Measurements from ENCODE around the gene RAB40B.

Gene RAB40B

GRCh38 chr17:82665217-82665616 is 33.3 kb downstream of the RAB40B start:
- Histone ChIP-seq H3K9me3 (ENCODE audit: control insufficient read depth in 2 of 2, low read length in 2 of 2) (no peaks in the 10 kb centered on the region), H3K4me1 (ENCODE audit: control insufficient read depth, insufficient read depth, low read length) (no peaks in the 10 kb centered on the region), H3K27ac (ENCODE audit: low read length) (no peak overlapping the region), H3K4me3 (ENCODE audit: low read length in 2 of 2) (no peak overlapping the region), H3K36me3 (ENCODE audit: control insufficient read depth in 2 of 2, insufficient read depth in 2 of 2, low read length in 2 of 2) (peaks cover 5 to 9% of the 10 kb centered on the region in 2 donors), H3K9ac (ENCODE audit: low read length in 2 of 2) (no peak overlapping the region), H3K27me3 (ENCODE audit: control insufficient read depth in 1 of 2, insufficient read depth in 2 of 2, low read length in 2 of 2) (no peaks in the 10 kb centered on the region)

- Histone ChIP-seq H3K4me3 (ENCODE audit: low read length in 2 of 2) (no peak overlapping the region), H3K36me3 (ENCODE audit: control insufficient read depth in 2 of 2, insufficient read depth in 2 of 2, low read length in 2 of 2) (peaks cover 9 to 10% of the 10 kb centered on the region in 2 donors), H3K27ac (ENCODE audit: low read length) (no peak overlapping the region), H3K9ac (ENCODE audit: low read length in 2 of 2) (no peak overlapping the region), H3K4me1 (ENCODE audit: control insufficient read depth, insufficient read depth, low read length) (no peaks in the 10 kb centered on the region), H3K27me3 (ENCODE audit: control insufficient read depth in 1 of 2, insufficient read depth in 2 of 2, low read length in 2 of 2) (no peaks in the 10 kb centered on the region), H3K9me3 (ENCODE audit: control insufficient read depth in 2 of 2, low read length in 2 of 2) (no peaks in the 10 kb centered on the region)
Measured at GRCh38 chr17:82664701-82665182, 33.8 kb downstream of the RAB40B start.

GRCh38 chr17:82664276-82664575 is 34.3 kb downstream of the RAB40B start:
- no peak overlapping the region for H3K27ac ChIP-seq (ENCODE audit: low read length)
- H3K27me3 ChIP-seq (ENCODE audit: control insufficient read depth in 1 of 2, insufficient read depth in 2 of 2, low read length in 2 of 2), result no peaks in the 10 kb centered on the region
- peaks cover 12 to 13% of the 10 kb centered on the region in 2 donors for H3K36me3 ChIP-seq (ENCODE audit: control insufficient read depth in 2 of 2, insufficient read depth in 2 of 2, low read length in 2 of 2)
- no peak overlapping the region for H3K4me3 ChIP-seq (ENCODE audit: low read length in 2 of 2)
- no peaks in the 10 kb centered on the region for H3K9me3 ChIP-seq (ENCODE audit: control insufficient read depth in 2 of 2, low read length in 2 of 2)
- H3K9ac ChIP-seq (ENCODE audit: low read length in 2 of 2), result no peak overlapping the region
- no peaks in the 10 kb centered on the region for H3K4me1 ChIP-seq (ENCODE audit: control insufficient read depth, insufficient read depth, low read length)

GRCh38 chr17:82663381-82664275 is 34.9 kb downstream of the RAB40B start:
- H3K9me3 ChIP-seq (ENCODE audit: control insufficient read depth in 2 of 2, low read length in 2 of 2), result no peaks in the 10 kb centered on the region
- H3K4me1 ChIP-seq (ENCODE audit: control insufficient read depth, insufficient read depth, low read length), result no peaks in the 10 kb centered on the region
- no peak overlapping the region for H3K4me3 ChIP-seq (ENCODE audit: low read length in 2 of 2)
- peaks cover 12 to 19% of the 10 kb centered on the region in 2 donors for H3K36me3 ChIP-seq (ENCODE audit: control insufficient read depth in 2 of 2, insufficient read depth in 2 of 2, low read length in 2 of 2)
- H3K27me3 ChIP-seq (ENCODE audit: control insufficient read depth in 1 of 2, insufficient read depth in 2 of 2, low read length in 2 of 2), result no peaks in the 10 kb centered on the region
- H3K9ac ChIP-seq (ENCODE audit: low read length in 2 of 2), result no peak overlapping the region
- no peak overlapping the region for H3K27ac ChIP-seq (ENCODE audit: low read length)

DNA sequence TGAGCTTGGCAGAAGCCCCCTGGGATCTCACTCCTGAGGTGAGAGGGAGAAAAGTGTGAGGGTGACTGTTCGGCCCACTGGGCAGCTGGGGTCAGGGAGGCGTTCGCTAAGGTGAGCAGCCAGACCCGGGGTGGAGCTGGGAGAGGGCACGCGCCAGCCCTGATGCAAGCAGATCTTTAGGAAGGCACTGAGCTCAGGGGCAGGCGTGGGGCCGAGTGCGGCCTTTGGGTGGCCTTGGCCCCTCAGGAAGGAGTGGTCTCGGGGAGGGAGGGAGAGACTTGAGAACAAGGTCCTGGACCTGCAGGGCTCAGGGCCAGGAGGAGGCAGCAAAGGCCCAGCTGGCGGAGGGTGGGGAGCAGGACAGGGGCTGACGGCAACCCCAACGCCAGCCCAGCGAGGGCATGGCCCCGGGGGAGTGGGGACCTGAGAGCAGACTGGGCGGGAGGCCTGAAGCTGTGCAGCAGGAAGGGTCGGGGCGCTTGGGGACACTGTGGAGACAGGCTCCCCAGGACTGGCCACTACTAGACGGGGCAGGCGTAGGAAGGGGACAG is 35.7 kb downstream of the RAB40B start:
- Histone ChIP-seq H3K36me3 (ENCODE audit: control insufficient read depth in 2 of 2, insufficient read depth in 2 of 2, low read length in 2 of 2) (peaks cover 15 to 21% of the 10 kb centered on the region in 2 donors), H3K4me1 (ENCODE audit: control insufficient read depth, insufficient read depth, low read length) (no peaks in the 10 kb centered on the region), H3K4me3 (ENCODE audit: low read length in 2 of 2) (no peak overlapping the region), H3K9ac (ENCODE audit: low read length in 2 of 2) (no peak overlapping the region), H3K27ac (ENCODE audit: low read length) (no peak overlapping the region), H3K27me3 (ENCODE audit: control insufficient read depth in 1 of 2, insufficient read depth in 2 of 2, low read length in 2 of 2) (no peaks in the 10 kb centered on the region), H3K9me3 (ENCODE audit: control insufficient read depth in 2 of 2, low read length in 2 of 2) (no peaks in the 10 kb centered on the region)

DNA sequence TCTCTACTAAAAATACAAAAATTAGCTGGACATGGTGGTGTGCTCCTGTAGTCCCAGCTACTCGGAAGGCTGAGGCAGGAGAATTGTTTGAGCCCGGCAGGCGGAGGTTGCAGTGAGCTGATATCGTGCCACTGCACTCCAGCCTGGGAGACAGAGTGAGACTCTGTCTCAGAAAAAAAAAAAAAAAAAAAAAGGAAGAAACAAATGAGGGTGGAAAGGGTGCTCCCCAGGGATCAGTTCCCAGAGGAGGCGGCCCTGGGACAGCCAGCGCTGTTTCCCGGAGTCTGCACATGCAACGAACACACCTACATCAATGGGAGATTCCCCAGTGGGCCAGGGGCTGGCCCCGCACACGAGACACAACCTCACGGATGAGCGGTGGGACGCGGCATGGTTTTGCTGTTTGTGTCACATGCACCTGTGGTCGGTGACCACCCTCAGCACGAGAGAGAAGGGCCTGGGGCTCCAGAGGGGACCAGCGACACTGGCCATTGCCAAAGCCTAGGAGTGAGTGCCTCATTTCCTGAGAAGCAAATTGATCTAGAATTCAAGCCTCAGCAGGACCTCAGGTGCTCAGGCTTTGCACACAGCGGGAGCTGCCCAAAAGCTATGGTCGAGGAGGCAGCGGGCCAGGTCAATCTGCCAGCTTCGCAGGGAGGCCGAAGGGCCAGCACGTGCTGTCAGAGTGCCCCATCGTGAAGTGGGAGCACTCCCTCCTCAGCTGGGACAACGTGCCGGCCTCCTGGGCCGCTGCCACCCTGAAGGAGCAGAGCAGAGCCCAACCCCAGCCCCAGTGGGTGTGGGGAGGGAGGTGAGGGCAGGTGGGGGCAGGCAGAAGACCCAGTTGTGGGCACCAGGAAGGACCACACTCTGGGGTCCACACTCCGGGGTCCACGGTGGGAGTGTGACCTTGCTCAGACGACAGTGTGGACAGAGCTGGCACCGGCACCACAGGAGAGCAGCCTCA is 36.5 kb downstream of the RAB40B start:
- Histone ChIP-seq H3K27ac (ENCODE audit: low read length) (no peak overlapping the region), H3K9ac (ENCODE audit: low read length in 2 of 2) (no peak overlapping the region), H3K4me1 (ENCODE audit: control insufficient read depth, insufficient read depth, low read length) (no peaks in the 10 kb centered on the region), H3K36me3 (ENCODE audit: control insufficient read depth in 2 of 2, insufficient read depth in 2 of 2, low read length in 2 of 2) (peaks cover 15 to 25% of the 10 kb centered on the region in 2 donors), H3K9me3 (ENCODE audit: control insufficient read depth in 2 of 2, low read length in 2 of 2) (no peaks in the 10 kb centered on the region), H3K27me3 (ENCODE audit: control insufficient read depth in 1 of 2, insufficient read depth in 2 of 2, low read length in 2 of 2) (no peaks in the 10 kb centered on the region), H3K4me3 (ENCODE audit: low read length in 2 of 2) (no peak overlapping the region)

DNA sequence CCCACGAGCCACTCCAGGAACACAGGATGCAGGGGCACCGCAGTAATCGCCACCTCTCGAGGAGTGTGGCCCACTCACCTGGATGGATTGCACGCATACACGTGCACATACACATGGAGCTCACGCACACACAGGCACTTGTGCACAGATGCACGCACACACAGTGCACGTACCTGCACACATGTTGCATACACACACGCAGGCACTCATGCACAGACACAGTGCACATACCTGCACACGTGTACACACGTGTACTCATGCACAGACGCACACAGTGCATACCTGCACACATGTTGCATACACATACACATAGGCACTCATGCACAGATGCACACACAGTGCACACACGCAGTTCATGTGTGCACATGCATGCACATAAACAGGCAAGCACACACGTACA is 38.6 kb downstream of the RAB40B start:
- Histone ChIP-seq H3K27ac (ENCODE audit: low read length) (no peak overlapping the region), H3K27me3 (ENCODE audit: control insufficient read depth in 1 of 2, insufficient read depth in 2 of 2, low read length in 2 of 2) (no peaks in the 10 kb centered on the region), H3K4me3 (ENCODE audit: low read length in 2 of 2) (no peak overlapping the region), H3K36me3 (ENCODE audit: control insufficient read depth in 2 of 2, insufficient read depth in 2 of 2, low read length in 2 of 2) (peaks cover 15 to 27% of the 10 kb centered on the region in 2 donors), H3K9me3 (ENCODE audit: control insufficient read depth in 2 of 2, low read length in 2 of 2) (no peaks in the 10 kb centered on the region), H3K4me1 (ENCODE audit: control insufficient read depth, insufficient read depth, low read length) (no peaks in the 10 kb centered on the region), H3K9ac (ENCODE audit: low read length in 2 of 2) (no peak overlapping the region)

DNA sequence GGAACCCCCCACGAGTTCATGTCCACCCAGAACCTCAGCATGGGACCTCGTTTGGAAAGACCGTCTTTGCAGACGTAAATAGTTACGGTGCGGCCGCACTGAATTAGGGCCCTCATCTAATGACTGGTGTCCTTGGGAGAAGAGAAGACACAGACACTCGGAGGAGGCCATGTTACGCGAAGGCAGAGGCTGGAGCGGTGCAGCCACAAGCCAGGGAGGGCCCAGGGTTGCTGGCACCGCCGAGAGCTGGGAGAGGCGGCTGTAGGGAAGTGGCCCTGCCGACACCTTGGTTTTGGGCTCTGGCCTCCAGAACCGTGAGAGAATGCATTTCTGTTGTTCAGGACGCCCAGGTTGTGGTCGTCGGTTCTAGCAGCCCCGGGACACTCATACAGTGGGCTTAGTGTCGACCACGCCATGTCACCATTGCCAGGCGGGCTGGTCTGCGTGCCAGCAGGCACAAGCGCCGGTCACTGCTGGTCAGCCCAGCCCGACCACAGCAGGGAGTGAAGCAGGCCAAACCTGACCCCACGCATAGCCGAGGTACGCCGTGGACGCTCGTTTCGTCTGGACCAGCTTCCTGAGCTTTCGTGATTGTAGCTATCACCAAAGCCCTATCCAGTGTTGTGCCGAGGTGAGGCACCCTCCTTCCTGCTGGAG is 39.6 kb downstream of the RAB40B start:
- no peaks in the 10 kb centered on the region for H3K9me3 ChIP-seq (ENCODE audit: control insufficient read depth in 2 of 2, low read length in 2 of 2)
- no peak overlapping the region for H3K27ac ChIP-seq (ENCODE audit: low read length)
- H3K4me1 ChIP-seq (ENCODE audit: control insufficient read depth, insufficient read depth, low read length), result no peaks in the 10 kb centered on the region
- H3K9ac ChIP-seq (ENCODE audit: low read length in 2 of 2), result no peak overlapping the region
- no peak overlapping the region for H3K4me3 ChIP-seq (ENCODE audit: low read length in 2 of 2)
- peaks cover 15 to 27% of the 10 kb centered on the region in 2 donors for H3K36me3 ChIP-seq (ENCODE audit: control insufficient read depth in 2 of 2, insufficient read depth in 2 of 2, low read length in 2 of 2)
- H3K27me3 ChIP-seq (ENCODE audit: control insufficient read depth in 1 of 2, insufficient read depth in 2 of 2, low read length in 2 of 2), result no peaks in the 10 kb centered on the region

- H3K4me1 ChIP-seq (ENCODE audit: control insufficient read depth, insufficient read depth, low read length), result no peaks in the 10 kb centered on the region
- no peak overlapping the region for H3K27ac ChIP-seq (ENCODE audit: low read length)
- H3K9ac ChIP-seq (ENCODE audit: low read length in 2 of 2), result no peak overlapping the region
Measured at GRCh38 chr17:82658331-82658730, 40.2 kb downstream of the RAB40B start.

GRCh38 chr17:82657926-82658325 is 40.6 kb downstream of the RAB40B start:
- no peaks in the 10 kb centered on the region for H3K27me3 ChIP-seq (ENCODE audit: control insufficient read depth in 1 of 2, insufficient read depth in 2 of 2, low read length in 2 of 2)
- H3K27ac ChIP-seq (ENCODE audit: low read length), result no peak overlapping the region
- H3K4me3 ChIP-seq (ENCODE audit: low read length in 2 of 2), result no peak overlapping the region
- no peak overlapping the region for H3K9ac ChIP-seq (ENCODE audit: low read length in 2 of 2)
- H3K36me3 ChIP-seq (ENCODE audit: control insufficient read depth in 2 of 2, insufficient read depth in 2 of 2, low read length in 2 of 2), result peaks cover 15 to 27% of the 10 kb centered on the region in 2 donors
- no peaks in the 10 kb centered on the region for H3K4me1 ChIP-seq (ENCODE audit: control insufficient read depth, insufficient read depth, low read length)
- no peaks in the 10 kb centered on the region for H3K9me3 ChIP-seq (ENCODE audit: control insufficient read depth in 2 of 2, low read length in 2 of 2)

More at GRCh38 chr17:82658331-82658730, 40.2 kb downstream of the RAB40B start:
- Histone ChIP-seq H3K36me3 (ENCODE audit: control insufficient read depth in 2 of 2, insufficient read depth in 2 of 2, low read length in 2 of 2) (peaks cover 15 to 27% of the 10 kb centered on the region in 2 donors), H3K4me3 (ENCODE audit: low read length in 2 of 2) (no peak overlapping the region), H3K27me3 (ENCODE audit: control insufficient read depth in 1 of 2, insufficient read depth in 2 of 2, low read length in 2 of 2) (no peaks in the 10 kb centered on the region), H3K9me3 (ENCODE audit: control insufficient read depth in 2 of 2, low read length in 2 of 2) (no peaks in the 10 kb centered on the region)
